HG03039 (cell line): Measurements from ENCODE around the gene RASEF.

Experiments used
- ATAC-seq: cut with Tn5 transposase; IDR thresholded peaks from one replicate; pipeline ENCODE4 v1.9.1; 2021; ENCODE audit warnings: mild to moderate bottlenecking, moderate library complexity; ENCODE audit not compliant: unreplicated experiment

Gene RASEF

GRCh38 chr9:83059417-83059816, 3.5 kb downstream of the RASEF start:
- ATAC-seq: no peak

GRCh38 chr9:83056911-83057310, 6.0 kb downstream of the RASEF start:
- ATAC-seq: no peak

- no peak for ATAC-seq
These were observed 6.8 kb downstream of the RASEF start for GRCh38 chr9:83056174-83056573.

GRCh38 chr9:83047839-83048775, 14.8 kb downstream of the RASEF start:
- no peak for ATAC-seq

- no peak for ATAC-seq
These were observed 19.3 kb downstream of the RASEF start for GRCh38 chr9:83043597-83043996.

DNA sequence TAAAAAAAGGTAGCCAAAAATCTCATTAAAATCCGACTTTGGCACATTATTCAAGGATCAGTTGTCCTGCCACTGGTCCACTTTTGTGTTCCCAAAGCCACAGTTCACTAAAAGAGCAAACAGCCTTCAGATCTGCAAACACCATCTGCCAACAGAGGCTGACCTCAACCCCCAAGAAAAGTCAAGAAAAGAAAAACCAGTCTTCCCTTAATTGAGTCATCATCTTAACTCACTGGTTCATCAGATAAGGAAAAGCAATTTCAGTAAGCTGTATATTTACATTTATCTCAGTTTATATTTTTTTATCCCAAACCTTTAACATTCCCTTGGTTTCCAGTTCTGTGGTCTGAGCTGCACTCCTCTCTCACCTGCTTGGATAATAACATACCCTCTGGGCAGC, 21.2 kb downstream of the RASEF start:
- no peak for ATAC-seq

- no peak for ATAC-seq
These were observed 23.6 kb downstream of the RASEF start for GRCh38 chr9:83039303-83039702.

- no peak for ATAC-seq
These were observed 26.9 kb downstream of the RASEF start for GRCh38 chr9:83036043-83036442.

GRCh38 chr9:83035143-83035542, 27.8 kb downstream of the RASEF start:
- no peak for ATAC-seq

DNA sequence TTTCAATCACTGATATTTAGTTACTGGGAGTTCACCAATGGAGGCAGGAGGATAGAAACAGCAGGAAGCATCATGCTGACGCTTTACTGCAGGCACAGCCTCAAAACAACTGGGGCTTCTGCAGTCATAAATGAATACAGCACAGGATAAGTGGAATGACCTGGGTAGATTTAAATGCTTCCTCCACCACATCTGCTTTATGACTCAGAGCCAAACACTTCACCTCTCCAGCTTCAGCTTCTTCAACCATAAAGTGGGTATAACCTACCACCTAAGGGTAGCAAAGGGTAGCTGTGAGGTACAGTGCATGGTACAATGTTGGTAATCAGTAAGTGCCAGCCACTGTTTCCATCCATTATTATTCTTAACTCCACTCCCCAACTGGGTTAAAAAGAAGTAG, 28.4 kb downstream of the RASEF start:
- ATAC-seq: no peak

DNA sequence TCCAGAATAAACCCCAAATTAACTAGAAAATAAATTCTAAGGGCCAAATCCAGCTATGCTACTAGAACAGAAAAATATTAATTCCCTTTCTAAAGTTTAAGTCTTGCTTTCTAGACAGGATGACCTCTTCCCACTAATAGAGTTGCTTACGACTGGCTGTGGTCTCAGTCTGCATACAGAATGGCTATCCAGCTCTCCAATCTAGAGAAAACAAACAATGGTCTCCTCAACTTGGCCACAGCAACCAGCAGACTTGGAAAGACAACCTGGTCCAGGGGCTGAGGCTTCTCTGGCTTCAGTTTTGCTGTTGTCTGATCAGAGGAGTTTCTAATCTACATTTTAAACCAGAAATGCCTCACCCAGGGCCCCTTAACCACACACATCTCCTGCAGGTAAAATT, 28.9 kb downstream of the RASEF start:
- no peak for ATAC-seq

- ATAC-seq: no peak
These were observed 30.8 kb downstream of the RASEF start for GRCh38 chr9:83032065-83032625.

GRCh38 chr9:83030391-83031107, 32.4 kb downstream of the RASEF start:
- no peak for ATAC-seq

GRCh38 chr9:83029531-83030137, 33.3 kb downstream of the RASEF start:
- ATAC-seq: no peak

DNA sequence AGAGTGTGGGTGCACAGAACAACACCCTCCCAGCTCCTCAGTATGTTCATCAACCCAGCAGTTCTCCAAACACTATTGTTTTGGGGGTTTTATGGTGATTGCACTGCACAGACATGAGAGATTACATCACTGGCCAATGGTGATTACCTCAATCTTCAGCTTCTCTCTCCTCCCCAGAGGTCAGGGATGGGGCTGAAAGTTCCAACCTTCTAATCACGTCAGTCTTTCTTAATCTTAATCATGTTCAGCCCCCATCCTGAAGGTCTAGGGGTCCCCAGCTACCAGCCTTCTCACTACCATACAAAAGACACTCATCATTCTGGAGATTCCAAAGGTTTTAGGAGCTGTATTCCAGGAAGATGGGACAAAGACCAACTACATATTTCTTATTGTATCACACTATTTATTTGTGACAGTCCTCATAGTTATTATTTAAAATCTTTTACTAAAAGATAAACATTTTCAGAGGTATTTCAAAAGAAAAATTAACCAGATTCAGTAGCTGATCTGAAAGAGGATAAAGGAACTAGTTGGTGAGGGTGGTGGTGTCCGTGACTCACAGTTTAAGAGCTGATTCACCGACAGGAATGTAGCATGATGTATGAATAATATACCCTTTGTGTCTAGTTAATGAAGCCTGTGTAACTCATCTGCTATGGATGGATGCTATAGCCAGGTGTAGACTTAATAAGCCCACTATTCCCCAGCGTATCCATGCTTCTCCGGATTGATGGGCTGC, 35.6 kb downstream of the RASEF start:
- no peak for ATAC-seq

DNA sequence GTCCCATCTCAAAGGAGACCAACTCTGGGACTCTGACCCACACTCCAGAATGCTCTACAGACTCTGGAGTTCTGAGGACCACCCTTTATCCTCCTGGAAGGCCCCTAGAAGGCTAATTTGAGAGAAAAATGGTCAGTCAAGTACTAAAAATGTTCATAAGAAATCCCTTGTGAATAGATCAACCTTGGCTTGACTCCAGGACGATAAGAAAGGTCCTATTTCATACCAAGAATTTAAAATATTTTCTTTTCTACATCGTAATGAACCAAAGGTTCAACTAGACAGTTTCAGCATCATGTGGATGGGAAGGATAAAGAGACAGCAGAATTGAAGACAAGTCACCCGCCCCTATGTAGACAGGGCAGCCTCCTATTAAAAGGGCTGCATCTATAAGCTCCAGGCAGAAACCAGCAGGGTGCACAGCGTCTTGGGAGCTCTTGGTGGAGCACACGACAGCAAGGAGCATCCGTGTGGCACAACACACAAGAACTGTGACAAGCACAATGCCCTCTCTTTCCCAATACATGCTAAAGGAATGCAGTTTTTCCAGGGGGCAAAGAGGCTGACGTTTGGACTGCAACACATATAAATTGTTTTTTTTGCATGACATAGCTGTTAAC, 38.3 kb downstream of the RASEF start:
- ATAC-seq: no peak

DNA sequence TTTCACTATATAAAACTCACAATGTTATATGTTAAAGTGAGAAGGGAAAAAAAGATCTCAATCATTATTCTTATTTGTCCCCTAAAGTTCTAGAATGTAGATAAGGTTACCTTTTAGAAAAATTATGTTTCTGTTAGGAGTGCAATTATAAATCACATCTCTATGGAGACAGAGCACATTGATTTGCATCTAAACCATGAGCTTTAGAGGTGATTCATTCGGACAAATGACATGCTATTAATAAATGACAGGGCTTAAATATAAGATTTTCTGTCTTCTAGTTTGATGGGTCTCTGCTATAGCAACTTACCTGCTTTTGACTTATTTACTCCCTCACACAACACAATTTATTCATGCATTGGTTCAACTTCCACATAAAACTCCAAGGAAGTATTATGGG, 39.8 kb downstream of the RASEF start:
- ATAC-seq: no peak

DNA sequence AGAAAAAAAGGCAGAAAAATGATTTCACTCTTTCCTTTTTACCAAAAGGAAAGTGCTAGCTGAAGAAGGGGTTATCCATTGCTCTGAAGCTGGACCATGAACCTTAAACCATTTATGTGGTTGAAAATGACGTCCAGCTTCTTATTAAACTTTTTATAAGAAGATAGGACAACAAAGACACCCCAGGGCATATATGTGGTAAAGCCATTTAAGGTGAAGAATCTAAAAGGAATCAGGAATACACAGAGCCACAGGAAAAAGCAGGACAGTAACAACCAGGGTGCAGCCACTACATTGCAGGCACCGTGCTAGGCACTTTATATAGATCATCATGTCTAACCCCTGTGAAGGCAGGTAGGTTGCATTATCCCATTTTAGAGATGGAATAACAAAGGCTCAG, 42.1 kb downstream of the RASEF start:
- ATAC-seq: no peak

DNA sequence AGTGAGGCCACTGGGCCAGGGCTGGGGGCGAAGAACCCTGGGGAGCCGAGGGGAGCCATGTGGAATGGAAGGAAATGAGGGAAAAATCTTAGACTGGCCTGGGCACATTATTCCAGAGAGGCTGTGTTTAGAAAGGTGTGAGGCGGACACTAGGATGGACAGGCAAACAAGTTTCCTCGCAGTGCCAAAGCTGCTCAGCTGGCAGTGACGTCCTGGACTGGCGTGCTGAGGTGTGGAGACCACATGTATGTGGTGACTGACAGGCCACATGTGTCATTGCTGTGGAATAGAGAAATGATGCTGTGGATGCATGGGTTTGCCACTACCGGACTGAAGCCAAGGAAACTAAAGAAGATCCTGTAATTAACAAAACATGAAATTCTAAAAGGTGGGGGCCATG, 42.6 kb downstream of the RASEF start:
- ATAC-seq: no peak

DNA sequence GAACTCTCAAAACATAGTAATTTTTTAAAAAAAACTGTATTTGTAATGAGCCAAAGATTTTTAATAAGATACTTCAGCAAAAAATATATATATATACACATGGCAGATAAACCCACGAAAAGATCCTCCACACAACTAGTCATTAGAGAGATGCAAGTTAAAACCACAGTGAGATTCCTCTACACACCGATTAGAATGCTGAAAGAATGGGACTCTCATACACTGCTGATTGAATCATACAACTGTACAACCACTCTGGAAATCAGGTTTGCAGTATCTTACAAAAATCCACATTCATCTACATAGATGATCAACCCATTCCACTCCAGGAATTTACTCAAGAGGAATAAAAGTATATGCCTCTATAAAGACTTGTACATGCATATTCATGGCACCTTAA, 43.7 kb downstream of the RASEF start:
- no peak for ATAC-seq
